GM11168 (cell line): ENCODE results near the gene LAMA5.

ENCODE experiments used
- in situ Hi-C: fragments of 300-500 bp; cut with MboI; formaldehyde crosslinking; loops from one replicate; pipeline ENCODE4 v1.12.0; 2022; ENCODE audit warnings: low sequenced_read_pairs; ENCODE audit not compliant: unreplicated experiment

LAMA5 gene

GRCh38 chr20:62320581-62321354 lies 46.3 kb downstream of the LAMA5 start:
- in situ Hi-C loops = no loop called here

GRCh38 chr20:62319346-62319909 lies 47.7 kb downstream of the LAMA5 start:
- in situ Hi-C loops = no loop called here

GRCh38 chr20:62318400-62319345 lies 48.4 kb downstream of the LAMA5 start:
- in situ Hi-C loops = no loop called here

GRCh38 chr20:62317167-62317655 lies 49.9 kb downstream of the LAMA5 start:
- in situ Hi-C loops = no loop called here

- in situ Hi-C loops = no loop called here
Measured at GRCh38 chr20:62316331-62317166, 50.6 kb downstream of the LAMA5 start.

GRCh38 chr20:62315773-62316172 lies 51.3 kb downstream of the LAMA5 start:
- in situ Hi-C loops = no loop called here

- in situ Hi-C loops = no loop called here
Measured at GRCh38 chr20:62314711-62315302, 52.3 kb downstream of the LAMA5 start.

GRCh38 chr20:62314339-62314638 lies 52.8 kb downstream of the LAMA5 start:
- in situ Hi-C loops = no loop called here

GRCh38 chr20:62313460-62314338 lies 53.4 kb downstream of the LAMA5 start:
- in situ Hi-C loops = no loop called here

- in situ Hi-C loops = no loop called here
Measured at GRCh38 chr20:62313021-62313420, 54.1 kb downstream of the LAMA5 start.

- in situ Hi-C loops = no loop called here
Measured at GRCh38 chr20:62312662-62312977, 54.5 kb downstream of the LAMA5 start.

- in situ Hi-C loops = no loop called here
Measured at GRCh38 chr20:62311832-62312661, 55.1 kb downstream of the LAMA5 start.

- in situ Hi-C loops = no loop called here
Measured at GRCh38 chr20:62311150-62311549, 56.0 kb downstream of the LAMA5 start.

- in situ Hi-C loops = no loop called here
Measured at GRCh38 chr20:62310757-62311121, 56.4 kb downstream of the LAMA5 start.

- in situ Hi-C loops = no loop called here
Measured at GRCh38 chr20:62309947-62310756, 57.0 kb downstream of the LAMA5 start.

- in situ Hi-C loops = no loop called here
Measured at GRCh38 chr20:62309198-62309944, 57.7 kb downstream of the LAMA5 start.
